T1000 (cell line): ENCODE results near the gene ASNSD1.
"Not testable (repeated sequence)": the region's sequence is repeated elsewhere in the genome, so short reads cannot be mapped to it uniquely, and the experiment has no call there.

Experiments used
- DNase-seq: peaks from one replicate; lab custom pipeline; 2025; ENCODE audit warnings: mixed read lengths; lab: John Stamatoyannopoulos, UW

Gene ASNSD1

GRCh38 chr2:189646521-189646920 lies 14.7 kb upstream of the ASNSD1 start:
- DNase-seq = no peak

GRCh38 chr2:189648846-189649509 lies 12.3 kb upstream of the ASNSD1 start:
- no peak for DNase-seq

- no peak for DNase-seq
These were observed 10.0 kb upstream of the ASNSD1 start for GRCh38 chr2:189651284-189651683.

GRCh38 chr2:189653464-189653863 lies 7.8 kb upstream of the ASNSD1 start:
- DNase-seq = not testable (repeated sequence)

GRCh38 chr2:189654641-189655040 lies 6.6 kb upstream of the ASNSD1 start:
- DNase-seq = no peak

- DNase-seq = no peak
These were observed 3.4 kb upstream of the ASNSD1 start for GRCh38 chr2:189657867-189658266.

- DNase-seq = no peak
These were observed 2.7 kb upstream of the ASNSD1 start for GRCh38 chr2:189658306-189659212.

GRCh38 chr2:189659734-189660133 lies 1.5 kb upstream of the ASNSD1 start:
- DNase-seq = no peak

GRCh38 chr2:189660803-189661147 lies 484 bp upstream of the ASNSD1 start:
- no peak for DNase-seq

GRCh38 chr2:189661957-189662321 lies 680 bp downstream of the ASNSD1 start:
- no peak for DNase-seq

GRCh38 chr2:189662669-189663226 lies 1.5 kb downstream of the ASNSD1 start:
- no peak for DNase-seq

- DNase-seq = not testable (repeated sequence)
These were observed 2.1 kb downstream of the ASNSD1 start for GRCh38 chr2:189663319-189663718.

- DNase-seq = no peak
These were observed 8.7 kb downstream of the ASNSD1 start for GRCh38 chr2:189669913-189670312.

GRCh38 chr2:189673661-189674373 lies 12.6 kb downstream of the ASNSD1 start:
- no peak for DNase-seq

- peak; percentile 83 for DNase-seq
These were observed 13.3 kb downstream of the ASNSD1 start, which contains the start of gene ANKAR for GRCh38 chr2:189674374-189675112. TSS of gene ANKAR (plus strand) at chr2:189674670. CDS start at chr2:189676491, 1,821 bp downstream.

- DNase-seq = no peak
These were observed 15.2 kb downstream of the ASNSD1 start for GRCh38 chr2:189676471-189676870.

GRCh38 chr2:189679226-189679625 lies 18.0 kb downstream of the ASNSD1 start:
- no peak for DNase-seq

- no peak for DNase-seq
These were observed 19.9 kb downstream of the ASNSD1 start for GRCh38 chr2:189681203-189681602.

GRCh38 chr2:189681903-189682302 lies 20.6 kb downstream of the ASNSD1 start:
- no peak for DNase-seq

GRCh38 chr2:189683348-189683747 lies 22.1 kb downstream of the ASNSD1 start:
- DNase-seq = no peak

GRCh38 chr2:189684811-189685210 lies 23.6 kb downstream of the ASNSD1 start:
- no peak for DNase-seq
